HEK293 (cell line): ENCODE results near the gene HOXC10.

Source experiments
- CTCF ChIA-PET: fragments of 350-600 bp; formaldehyde crosslinking; extraction: SDS; loops from one replicate; lab custom pipeline; 2021; ENCODE audit warnings: antibody characterized with exemption; lab: Yijun Ruan, JAX
- POLR2A ChIA-PET: fragments of 300-600 bp; formaldehyde crosslinking; extraction: SDS; loops from one replicate; lab custom pipeline; 2020; ENCODE audit warnings: antibody characterized with exemption, inconsistent platforms; lab: Yijun Ruan, JAX
- H3K27ac ChIP-seq: fragments of 200-500 bp; sonication (Bioruptor generic); 2 replicates; pipeline ENCODE4 v1.5.1; 2014; ENCODE audit warnings: low read depth, low read length, control low read depth, inconsistent platforms; ENCODE audit errors: extremely low read depth
- H3K36me3 ChIP-seq, 2 experiments: fragments of 200-500 bp in 1 of 2; sonication (Bioruptor generic) in 1 of 2; 1 replicate in 1 of 2; 2 replicates in 1 of 2; pipeline ENCODE4 v1.5.1; 2014 to 2017; ENCODE audit warnings: inconsistent platforms in 2 of 2, low read length in 2 of 2; ENCODE audit not compliant: control insufficient read depth in 2 of 2, insufficient read depth in 1 of 2
- H3K4me1 ChIP-seq: fragments of 200-500 bp; sonication (Bioruptor generic); 2 replicates; pipeline ENCODE4 v1.5.1; 2014; ENCODE audit warnings: mild to moderate bottlenecking, low read length, inconsistent platforms; ENCODE audit not compliant: control insufficient read depth, insufficient read depth
- H3K4me3 ChIP-seq: 2 replicates; pipeline ENCODE4 v1.5.1; 2011; ENCODE audit warnings: low read depth, mild to moderate bottlenecking, control low read depth, low read length, moderate library complexity
- H3K9me3 ChIP-seq: fragments of 200-500 bp; sonication (Bioruptor generic); 2 replicates; pipeline ENCODE4 v1.5.1; 2014; ENCODE audit warnings: low read depth, low read length, inconsistent platforms; ENCODE audit not compliant: control insufficient read depth, insufficient read depth
- CTCF ChIP-seq: fragments of 450-650 bp; formaldehyde crosslinking; IDR thresholded peaks from 2 replicates; pipeline ENCODE4 v1.5.1; 2016; ENCODE audit warnings: missing biosample characterization, missing genetic modification characterization
- EGR2 ChIP-seq: fragments of 450-650 bp; formaldehyde crosslinking; IDR thresholded peaks from 2 replicates; pipeline ENCODE4 v1.5.1; 2016; ENCODE audit warnings: low read depth, missing biosample characterization, missing genetic modification characterization
- GLIS2 ChIP-seq: fragments of 450-650 bp; formaldehyde crosslinking; IDR thresholded peaks from 2 replicates; pipeline ENCODE4 v1.5.1; 2016; ENCODE audit warnings: missing biosample characterization, missing genetic modification characterization
- IKZF3 ChIP-seq: fragments of 450-650 bp; IDR thresholded peaks from 2 replicates; pipeline ENCODE4 v1.5.0; 2018; ENCODE audit warnings: missing biosample characterization, mild to moderate bottlenecking, missing genetic modification characterization, moderate library complexity
- SP2 ChIP-seq: fragments of 450-650 bp; formaldehyde crosslinking; IDR thresholded peaks from 2 replicates; pipeline ENCODE4 v1.5.1; 2016; ENCODE audit warnings: missing biosample characterization, missing genetic modification characterization
- ZBTB6 ChIP-seq: fragments of 450-650 bp; formaldehyde crosslinking; IDR thresholded peaks from 2 replicates; pipeline ENCODE4 v1.5.1; 2017; ENCODE audit warnings: missing biosample characterization, missing genetic modification characterization
- ZFHX2 ChIP-seq: fragments of 450-650 bp; formaldehyde crosslinking; conservative IDR thresholded peaks from 2 replicates; pipeline ENCODE4 v1.5.1; 2016; ENCODE audit warnings: missing biosample characterization, missing genetic modification characterization
- ZNF10 ChIP-seq: fragments of 450-650 bp; formaldehyde crosslinking; IDR thresholded peaks from 2 replicates; pipeline ENCODE4 v1.5.1; 2017; ENCODE audit warnings: missing biosample characterization, missing genetic modification characterization
- ZNF324 ChIP-seq: fragments of 450-650 bp; formaldehyde crosslinking; IDR thresholded peaks from 2 replicates; pipeline ENCODE4 v1.5.1; 2016; ENCODE audit warnings: missing biosample characterization, missing genetic modification characterization
- ZNF449 ChIP-seq: fragments of 450-650 bp; formaldehyde crosslinking; IDR thresholded peaks from 2 replicates; pipeline ENCODE4 v1.5.1; 2017; ENCODE audit warnings: missing biosample characterization, mild to moderate bottlenecking, missing genetic modification characterization, moderate library complexity
- ZNF561 ChIP-seq: fragments of 450-650 bp; IDR thresholded peaks from 2 replicates; pipeline ENCODE4 v1.5.1; 2018; ENCODE audit warnings: missing biosample characterization, missing genetic modification characterization, borderline replicate concordance
- ZNF600 ChIP-seq: fragments of 450-650 bp; formaldehyde crosslinking; IDR thresholded peaks from 2 replicates; pipeline ENCODE4 v1.5.1; 2016; ENCODE audit warnings: missing biosample characterization, missing genetic modification characterization
- TF ChIP-seq, protein P1 (sequence below): fragments of 450-650 bp; formaldehyde crosslinking; IDR thresholded peaks from 2 replicates; pipeline ENCODE4 v1.5.1; 2016; ENCODE audit warnings: missing biosample characterization, missing genetic modification characterization
- TF ChIP-seq, protein P2 (sequence below): fragments of 450-650 bp; formaldehyde crosslinking; optimal IDR thresholded peaks from 2 replicates; pipeline ENCODE3; 2016; ENCODE audit warnings: missing biosample characterization, mild to moderate bottlenecking, missing genetic modification characterization

The HOXC10 gene

GRCh38 chr12:53996240-53997203 lies 11.6 kb downstream of the HOXC10 start:
- peak overlapping the region; percentile 61 for H3K4me3 ChIP-seq
- POLR2A ChIA-PET, result interaction anchor here (0.7 to 2.2 kb wide), 8 partner anchors 9 to 239 kb away, joined by 3 to 14 read pairs (median 4); partner anchors contain the start of gene HOXC10

More at GRCh38 chr12:53996240-53997203, 11.6 kb downstream of the HOXC10 start:
- H3K27ac ChIP-seq, result peak overlapping the region; percentile 98
- H3K36me3 ChIP-seq, result no peaks in the 10 kb centered on the region
- no peaks in the 10 kb centered on the region for H3K9me3 ChIP-seq
- CTCF ChIA-PET, result interaction anchor here (1.5 to 6.7 kb wide), 4 partner anchors 9 to 218 kb away, joined by 4 to 49 read pairs (median 9); partner anchors contain the start of gene HOXC10
- peaks cover 30% of the 10 kb centered on the region for H3K4me1 ChIP-seq
- TF ChIP-seq, protein P1, sequence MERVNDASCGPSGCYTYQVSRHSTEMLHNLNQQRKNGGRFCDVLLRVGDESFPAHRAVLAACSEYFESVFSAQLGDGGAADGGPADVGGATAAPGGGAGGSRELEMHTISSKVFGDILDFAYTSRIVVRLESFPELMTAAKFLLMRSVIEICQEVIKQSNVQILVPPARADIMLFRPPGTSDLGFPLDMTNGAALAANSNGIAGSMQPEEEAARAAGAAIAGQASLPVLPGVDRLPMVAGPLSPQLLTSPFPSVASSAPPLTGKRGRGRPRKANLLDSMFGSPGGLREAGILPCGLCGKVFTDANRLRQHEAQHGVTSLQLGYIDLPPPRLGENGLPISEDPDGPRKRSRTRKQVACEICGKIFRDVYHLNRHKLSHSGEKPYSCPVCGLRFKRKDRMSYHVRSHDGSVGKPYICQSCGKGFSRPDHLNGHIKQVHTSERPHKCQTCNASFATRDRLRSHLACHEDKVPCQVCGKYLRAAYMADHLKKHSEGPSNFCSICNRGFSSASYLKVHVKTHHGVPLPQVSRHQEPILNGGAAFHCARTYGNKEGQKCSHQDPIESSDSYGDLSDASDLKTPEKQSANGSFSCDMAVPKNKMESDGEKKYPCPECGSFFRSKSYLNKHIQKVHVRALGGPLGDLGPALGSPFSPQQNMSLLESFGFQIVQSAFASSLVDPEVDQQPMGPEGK (tag by site-specific recombination), result 0 out of 2 replicates have a peak, but pooled peaks have one; percentile 55
- TF ChIP-seq ZFHX2 (peak; percentile 88), ZBTB6 (tag by site-specific recombination) (0 out of 2 replicates have a peak, but pooled peaks have one; percentile 22), ZNF449 (tag by site-specific recombination) (no peak), GLIS2 (tag by site-specific recombination) (0 out of 2 replicates have a peak, but pooled peaks have one; percentile 7), ZNF561 (tag by site-specific recombination) (peak; percentile 45; the same call in 1 of the 2 replicates), IKZF3 (tag by site-specific recombination) (peak; percentile 39), EGR2 (tag by site-specific recombination) (peak; percentile 77), ZNF324 (no peak), ZNF10 (tag by site-specific recombination) (peak; percentile 50; the same call in 1 of the 2 replicates), SP2 (tag by site-specific recombination) (peak; percentile 23), ZNF600 (tag by site-specific recombination) (peak; percentile 68), CTCF (tag by site-specific recombination) (peak; percentile 52; the same call in 1 of the 2 replicates)
- TF ChIP-seq, protein P2, sequence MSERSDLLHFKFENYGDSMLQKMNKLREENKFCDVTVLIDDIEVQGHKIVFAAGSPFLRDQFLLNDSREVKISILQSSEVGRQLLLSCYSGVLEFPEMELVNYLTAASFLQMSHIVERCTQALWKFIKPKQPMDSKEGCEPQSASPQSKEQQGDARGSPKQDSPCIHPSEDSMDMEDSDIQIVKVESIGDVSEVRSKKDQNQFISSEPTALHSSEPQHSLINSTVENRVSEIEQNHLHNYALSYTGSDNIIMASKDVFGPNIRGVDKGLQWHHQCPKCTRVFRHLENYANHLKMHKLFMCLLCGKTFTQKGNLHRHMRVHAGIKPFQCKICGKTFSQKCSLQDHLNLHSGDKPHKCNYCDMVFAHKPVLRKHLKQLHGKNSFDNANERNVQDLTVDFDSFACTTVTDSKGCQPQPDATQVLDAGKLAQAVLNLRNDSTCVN, result no peak
